ENCODE data around the gene USP34.
"Not testable (repeated sequence)": the region's sequence is repeated elsewhere in the genome, so short reads cannot be mapped to it uniquely, and the experiment has no call there.

The USP34 gene

DNA sequence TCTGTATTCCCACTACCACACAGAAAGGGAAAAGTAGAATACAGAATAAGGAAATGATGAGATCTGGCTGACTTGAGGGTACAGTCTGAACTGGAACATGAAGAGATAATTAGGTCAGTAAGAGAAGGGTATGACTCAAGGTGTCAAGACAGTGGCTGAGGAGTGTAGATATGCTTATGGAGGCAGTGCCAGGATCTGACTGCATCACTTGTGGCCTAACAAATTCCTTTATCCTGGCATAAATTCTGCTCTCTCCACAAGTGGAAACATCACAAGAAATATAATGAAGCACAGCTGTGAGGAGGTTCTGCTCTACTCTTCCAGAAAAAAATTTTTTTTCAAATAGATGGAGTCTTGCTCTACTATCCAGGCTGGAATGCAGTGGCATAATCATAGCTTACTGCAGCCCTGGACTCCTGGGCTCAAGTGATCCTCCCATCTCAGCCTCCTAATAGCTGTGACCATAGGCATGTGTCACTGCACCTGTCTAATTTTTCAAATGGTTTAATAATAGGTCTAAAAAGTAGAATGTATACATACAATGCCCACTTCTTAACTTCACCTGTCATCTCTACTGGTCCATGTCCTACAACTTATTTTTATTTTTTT, 223.6 kb downstream of the USP34 start:
- DNase-seq (ENCODE audit: low read depth), result no peak

DNA sequence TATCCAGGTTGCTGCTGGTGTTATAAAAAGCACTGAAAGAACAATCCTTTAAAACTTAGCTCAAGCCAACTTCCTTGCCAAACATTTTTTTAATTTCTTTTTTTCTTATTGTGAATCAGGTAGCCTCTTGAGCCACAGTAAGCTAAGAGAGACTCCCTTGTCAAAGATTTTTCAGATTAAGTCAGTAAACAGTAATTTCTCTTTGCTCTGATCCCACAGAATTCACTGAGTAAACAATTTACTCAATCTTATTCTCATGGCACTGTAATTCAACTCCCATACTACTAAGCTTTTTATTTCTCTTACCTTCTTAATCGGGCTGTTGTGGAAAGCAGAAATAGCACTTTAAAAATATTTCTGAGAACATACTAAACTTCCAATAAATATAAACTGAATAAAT, 226.2 kb downstream of the USP34 start:
- no peak for DNase-seq (ENCODE audit: low read depth)

DNA sequence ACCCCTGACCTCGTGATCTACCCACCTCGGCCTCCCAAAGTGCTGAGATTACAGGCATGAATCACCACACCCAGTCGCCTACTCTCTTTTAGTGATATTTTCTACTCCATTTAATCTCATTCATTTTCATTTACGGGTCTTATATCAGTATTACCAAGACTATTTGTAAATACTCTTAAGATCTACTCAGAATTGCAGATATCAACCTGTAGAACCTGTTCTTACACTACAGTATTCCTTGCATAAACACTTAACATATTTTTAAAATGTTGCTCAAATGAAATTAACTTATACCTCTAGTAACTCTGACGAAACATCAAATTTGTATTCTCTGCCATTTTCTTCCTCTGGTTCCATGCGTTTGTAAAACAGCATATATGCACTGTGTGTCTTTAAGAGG, 229.6 kb downstream of the USP34 start:
- no peak for DNase-seq (ENCODE audit: low read depth)

DNA sequence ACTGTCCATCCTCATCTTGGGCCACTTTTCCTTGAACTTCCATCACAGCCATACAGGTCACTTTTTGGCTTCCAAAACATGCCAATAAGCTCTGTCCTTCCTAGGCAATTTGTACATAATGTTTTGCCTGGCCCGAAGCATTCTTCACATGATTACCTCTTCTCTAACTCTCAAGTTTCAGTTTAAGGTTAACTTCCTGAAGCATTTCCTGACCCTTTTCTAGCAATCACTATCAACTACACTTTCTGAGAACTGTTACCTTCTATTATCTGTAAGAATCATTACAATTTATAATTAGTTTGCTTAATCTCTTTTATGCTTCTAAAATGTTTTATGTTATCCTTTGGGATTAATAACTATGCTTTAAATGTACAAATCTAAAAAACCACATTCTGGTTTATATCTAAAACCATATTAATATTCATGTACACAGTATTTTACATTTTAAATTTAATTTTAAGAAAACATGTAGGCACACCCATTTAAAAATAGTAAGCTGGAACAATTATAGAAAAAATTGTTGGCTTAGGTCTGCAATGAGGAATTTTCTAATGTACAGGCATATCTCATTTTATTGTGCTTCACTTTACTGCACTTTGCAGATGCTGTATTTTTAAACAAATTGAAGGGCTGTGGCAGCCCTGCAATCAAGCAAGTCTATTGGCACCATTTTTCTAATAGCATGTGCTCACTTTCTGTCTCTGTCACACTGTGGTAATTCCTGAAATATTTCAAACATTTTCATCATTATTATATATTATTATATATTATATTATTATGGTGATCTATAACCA, 232.5 kb downstream of the USP34 start:
- DNase-seq (ENCODE audit: low read depth), result no peak

DNA sequence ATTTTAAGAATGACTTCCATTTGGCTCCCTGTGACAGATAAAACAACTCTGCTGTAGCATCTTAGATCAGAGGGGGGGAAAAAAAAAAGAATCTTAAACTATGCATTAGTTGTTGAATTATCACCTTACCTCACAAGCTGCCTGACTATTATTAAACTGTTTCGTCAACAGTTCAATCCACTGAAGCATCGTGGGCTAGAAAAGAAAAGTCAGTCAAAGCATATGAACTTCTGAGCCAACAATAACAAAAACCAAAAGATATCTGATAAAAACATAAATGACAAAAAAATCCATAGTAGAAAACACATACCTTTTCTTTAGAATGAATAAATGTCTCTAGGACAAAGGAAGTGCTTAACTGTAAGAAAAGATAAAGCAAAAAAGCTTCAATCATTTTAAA, 235.2 kb downstream of the USP34 start:
- DNase-seq (ENCODE audit: low read depth), result no peak

- DNase-seq (ENCODE audit: low read depth), result no peak
Measured at GRCh38 chr2:61233581-61233980, 237.3 kb downstream of the USP34 start.

GRCh38 chr2:61229936-61230335, 241.0 kb downstream of the USP34 start:
- no peak for DNase-seq (ENCODE audit: low read depth)

DNA sequence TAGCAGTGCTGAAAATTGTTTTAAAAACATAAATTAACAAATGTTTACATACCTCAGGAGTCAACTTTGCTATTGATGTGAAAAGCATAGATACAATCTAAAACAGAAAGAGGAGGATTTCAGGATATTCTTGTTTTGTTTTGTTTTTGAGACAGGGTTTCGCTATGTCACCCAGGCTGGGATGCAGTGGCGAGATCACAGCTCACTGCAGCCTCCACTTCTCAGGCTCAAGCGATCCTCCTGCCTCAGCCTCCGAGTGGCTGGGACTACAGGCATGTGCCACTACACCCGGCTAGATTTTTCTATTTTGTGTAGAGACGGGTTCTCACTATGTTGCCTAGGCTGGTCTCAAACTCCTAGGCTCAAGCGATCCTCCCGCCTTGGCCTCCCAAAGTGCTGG, 248.3 kb downstream of the USP34 start:
- DNase-seq (ENCODE audit: low read depth), result no peak

GRCh38 chr2:61221819-61222218, 249.1 kb downstream of the USP34 start:
- DNase-seq (ENCODE audit: low read depth), result no peak

DNA sequence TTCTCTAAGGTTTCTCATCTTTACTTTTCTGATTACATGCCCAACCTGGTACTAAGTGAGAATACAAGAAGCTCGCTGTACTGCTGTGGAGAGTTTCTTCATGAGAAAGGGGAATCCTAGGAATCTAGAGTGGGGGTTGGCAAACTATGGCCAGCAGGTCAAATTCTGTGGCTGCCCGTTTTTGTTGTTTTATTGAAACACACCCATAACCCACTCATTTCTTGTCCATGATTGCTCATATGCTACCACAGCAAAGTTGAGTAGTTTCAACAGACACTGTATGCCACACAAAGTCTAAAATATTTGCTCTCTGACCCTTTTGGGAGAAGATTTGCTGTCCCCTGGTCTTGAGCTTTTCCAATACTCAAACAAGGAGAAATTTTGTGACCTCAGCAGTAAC, 250.1 kb downstream of the USP34 start:
- no peak for DNase-seq (ENCODE audit: low read depth)

DNA sequence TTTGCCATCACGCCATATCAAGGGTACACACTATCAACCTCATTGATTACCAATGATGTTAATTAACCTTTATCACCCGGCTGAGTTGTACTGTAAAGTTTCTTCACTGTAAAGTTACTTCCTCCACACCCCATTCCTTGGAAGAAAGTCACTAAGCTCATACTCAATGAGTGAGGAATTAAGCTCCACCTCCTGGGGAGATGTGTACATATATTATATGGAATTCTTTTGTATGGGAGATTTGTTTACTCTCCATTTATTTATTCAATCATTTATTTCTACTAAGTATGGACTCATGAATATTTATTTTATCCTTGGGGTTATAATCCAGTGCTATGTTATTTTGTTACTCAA, 252.1 kb downstream of the USP34 start:
- no peak for DNase-seq (ENCODE audit: low read depth)

GRCh38 chr2:61218076-61218816, 252.6 kb downstream of the USP34 start:
- no peak for DNase-seq (ENCODE audit: low read depth)

DNA sequence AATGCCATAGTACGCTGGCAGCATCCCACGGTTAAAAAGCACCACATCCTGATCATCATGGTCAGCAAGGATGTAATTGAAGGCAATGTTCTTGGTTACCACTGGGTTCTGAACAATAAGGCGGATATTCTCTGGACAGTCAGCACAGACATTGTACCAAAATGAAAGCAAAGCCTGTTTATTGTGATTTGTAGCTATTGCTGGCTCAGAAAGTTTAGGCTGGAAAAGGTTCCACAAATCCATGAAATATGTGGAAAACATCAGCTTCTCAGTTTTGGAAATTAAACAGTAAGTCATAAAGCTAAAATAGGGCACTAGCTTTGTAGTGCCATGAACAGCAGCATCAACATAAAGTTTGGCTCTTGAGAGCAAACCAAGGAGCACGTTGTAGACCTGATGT, 256.7 kb downstream of the USP34 start:
- DNase-seq (ENCODE audit: low read depth), result no peak

DNA sequence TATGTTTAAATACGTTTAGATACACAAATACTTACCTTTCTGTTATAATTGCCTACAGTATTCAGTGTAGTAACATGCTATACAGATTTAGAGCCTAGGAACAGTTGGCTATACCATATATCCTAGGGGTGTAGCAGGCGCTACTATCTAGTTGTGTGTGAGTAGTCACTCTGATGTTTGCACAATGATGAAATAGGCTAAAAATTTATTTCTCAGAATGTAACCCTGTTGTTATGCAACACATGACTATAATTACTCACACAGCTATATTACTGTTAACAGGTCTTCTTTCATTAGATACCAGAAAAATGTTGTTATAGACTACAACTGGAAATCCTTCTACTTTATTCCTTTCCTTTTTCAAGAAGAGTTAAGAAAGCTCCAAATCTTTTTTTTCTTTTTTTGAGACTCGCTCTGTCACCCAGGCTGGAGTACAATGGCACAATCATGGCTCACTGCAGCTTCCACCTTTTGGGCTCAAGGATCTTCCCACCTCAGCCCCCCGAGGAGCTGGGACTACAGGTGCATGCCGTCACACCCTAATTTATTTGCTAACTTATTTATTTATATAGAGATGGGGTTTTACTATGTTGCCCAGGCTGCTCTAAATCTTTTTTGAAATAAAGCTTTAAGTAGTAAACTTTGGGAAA, 260.4 kb downstream of the USP34 start:
- no peak for DNase-seq (ENCODE audit: low read depth)

GRCh38 chr2:61205132-61205531, 265.8 kb downstream of the USP34 start:
- no peak for DNase-seq (ENCODE audit: low read depth)

DNA sequence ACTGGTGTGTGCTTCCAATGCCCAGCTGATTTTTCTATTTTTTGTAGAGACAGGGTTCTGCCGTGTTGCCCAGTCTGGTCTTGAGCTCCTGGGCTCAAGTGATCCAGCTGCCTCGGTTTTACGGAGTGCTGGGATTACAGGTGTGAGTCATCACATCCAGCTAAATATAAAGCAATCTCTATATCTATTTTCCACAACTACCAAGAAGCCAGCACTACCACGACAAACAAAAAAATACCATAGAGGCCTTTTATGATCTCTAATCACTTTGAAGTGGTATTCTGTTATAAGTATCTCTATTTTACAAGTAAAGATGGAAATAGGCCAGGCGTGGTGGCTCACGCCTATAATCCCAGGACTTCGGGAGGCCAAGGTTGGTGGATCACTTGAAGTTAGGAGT, 274.2 kb downstream of the USP34 start:
- DNase-seq (ENCODE audit: low read depth), result no peak

DNA sequence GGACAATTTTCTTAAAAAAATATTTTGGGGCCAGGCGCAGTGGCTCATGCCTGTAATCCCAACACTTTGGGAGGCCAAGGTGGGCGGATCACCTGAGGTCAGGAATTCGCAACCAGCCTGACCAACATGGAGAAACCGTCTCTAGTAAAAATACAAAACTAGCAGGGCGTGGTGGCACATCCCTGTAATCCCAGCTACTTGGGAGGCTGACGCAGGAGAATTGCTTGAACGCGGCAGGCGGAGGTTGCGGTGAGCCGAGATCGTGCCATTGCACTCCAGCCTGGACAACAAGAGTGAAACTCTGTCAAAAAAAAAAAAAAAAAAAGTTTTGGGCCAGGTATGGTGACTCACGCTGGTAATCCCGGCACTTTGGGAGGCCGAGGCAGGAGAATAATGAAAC, 276.2 kb downstream of the USP34 start:
- not testable (repeated sequence) for DNase-seq (ENCODE audit: low read depth)

- DNase-seq (ENCODE audit: low read depth), result no peak
Measured at GRCh38 chr2:61193670-61194561, 277.0 kb downstream of the USP34 start.

DNA sequence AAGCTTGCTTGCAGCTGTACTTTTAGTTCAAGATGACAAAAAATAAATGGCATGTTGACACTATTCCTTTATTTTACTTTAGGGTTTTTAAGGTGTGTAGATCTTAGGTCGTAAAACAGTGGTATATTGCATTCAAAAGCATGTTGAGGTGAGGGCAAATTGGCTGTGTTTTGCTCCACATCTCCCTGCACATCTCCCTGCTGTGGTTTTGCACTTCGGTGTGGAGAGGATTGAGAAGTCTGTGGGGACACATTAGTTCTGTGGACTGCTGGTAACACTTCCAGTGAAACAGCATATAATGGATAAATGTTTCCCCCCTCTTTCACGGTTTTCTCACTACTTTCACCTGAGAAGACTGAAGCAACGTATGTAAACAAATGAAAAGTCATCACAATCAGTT, 283.8 kb downstream of the USP34 start:
- no peak for DNase-seq (ENCODE audit: low read depth)

DNA sequence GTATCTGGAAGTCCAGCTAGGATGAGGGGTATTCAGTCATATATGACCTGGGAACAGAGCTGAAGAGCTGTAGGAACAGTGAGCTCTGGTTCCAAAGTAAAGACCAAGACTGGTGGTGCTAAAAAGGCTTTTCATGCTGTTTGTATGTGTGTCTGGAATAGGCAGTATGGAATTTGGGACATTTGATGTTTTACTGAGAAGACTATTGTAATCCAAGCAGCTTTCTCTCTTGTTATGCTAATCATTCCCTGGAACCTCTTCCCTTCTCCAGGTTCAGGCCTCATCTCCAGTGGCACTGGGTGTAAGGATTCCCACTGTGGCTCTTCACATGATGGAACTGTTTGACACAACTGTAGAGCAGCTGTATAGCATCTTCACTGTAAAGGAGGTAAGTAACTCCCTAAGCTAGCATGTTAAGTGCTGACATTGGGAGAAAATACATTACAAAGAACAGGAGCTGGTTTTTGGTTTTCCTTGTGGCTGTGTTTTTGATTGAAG, 285.6 kb downstream of the USP34 start:
- no peak for DNase-seq (ENCODE audit: low read depth)

GRCh38 chr2:61184263-61184662, 286.6 kb downstream of the USP34 start:
- no peak for DNase-seq (ENCODE audit: low read depth)

- no peak for DNase-seq (ENCODE audit: low read depth)
Measured at GRCh38 chr2:61183795-61184194, 287.1 kb downstream of the USP34 start.

Measured in T-helper 22 cell (primary cell).